HPDE6-E6E7 (cell line): Measurements from ENCODE around the gene NPR3.

Experiments used
- DNase-seq: peaks from one replicate; pipeline ENCODE4 v3.0.0; 2011; ENCODE audit warnings: missing footprints; ENCODE audit errors: extremely low spot score

NPR3 gene

GRCh38 chr5:32808783-32809182 is 97.7 kb downstream of the NPR3 start:
- no peak for DNase-seq

GRCh38 chr5:32810804-32811203 is 99.7 kb downstream of the NPR3 start:
- no peak for DNase-seq

- DNase-seq = no peak
These were observed 101.3 kb downstream of the NPR3 start for GRCh38 chr5:32812399-32812798.

- no peak for DNase-seq
These were observed 103.0 kb downstream of the NPR3 start for GRCh38 chr5:32814141-32814540.

- DNase-seq = no peak
These were observed 103.5 kb downstream of the NPR3 start for GRCh38 chr5:32814620-32815019.

GRCh38 chr5:32827981-32828380 is 116.9 kb downstream of the NPR3 start:
- no peak for DNase-seq

- no peak for DNase-seq
These were observed 117.4 kb downstream of the NPR3 start for GRCh38 chr5:32828492-32828891.

- no peak for DNase-seq
These were observed 120.5 kb downstream of the NPR3 start for GRCh38 chr5:32831624-32832023.

- no peak for DNase-seq
These were observed 122.0 kb downstream of the NPR3 start for GRCh38 chr5:32833127-32833526.

GRCh38 chr5:32833663-32834062 is 122.5 kb downstream of the NPR3 start:
- DNase-seq = no peak

- DNase-seq = no peak
These were observed 123.1 kb downstream of the NPR3 start for GRCh38 chr5:32834251-32834650.

- no peak for DNase-seq
These were observed 125.1 kb downstream of the NPR3 start for GRCh38 chr5:32836176-32836575.

GRCh38 chr5:32837211-32837610 is 126.1 kb downstream of the NPR3 start:
- no peak for DNase-seq

GRCh38 chr5:32839106-32839505 is 128.0 kb downstream of the NPR3 start:
- DNase-seq = no peak

- no peak for DNase-seq
These were observed 129.5 kb downstream of the NPR3 start for GRCh38 chr5:32840606-32841005.
